WTC11 (cell line): ENCODE data around the gene NHERF1. TPM values are rescaled to one million over a fixed set of nuclear protein-coding genes. Genes with fewer than 3 reads are reported as not detected.
A peak's percentile ranks its signal among the peaks of the same experiment; 100 is the strongest.

Experiments
- ATAC-seq: fragments of 200-7000 bp; cut with Tn5 transposase; 2 replicates; pipeline ENCODE4 v1.10.0; 2021; ENCODE audit warnings: mild to moderate bottlenecking, moderate library complexity
- CTCF ChIA-PET: fragments of 300-600 bp; sonication (Branson Sonifier 250); formaldehyde crosslinking; loops from one replicate; lab custom pipeline; 2021; ENCODE audit warnings: antibody characterized with exemption; lab: Charles Lee
- POLR2A ChIA-PET: fragments of 350-600 bp; sonication (Branson Sonifier 250); formaldehyde crosslinking; loops from one replicate; lab custom pipeline; 2021; ENCODE audit warnings: antibody characterized with exemption; lab: Charles Lee
- DNase-seq: peaks from one replicate; pipeline ENCODE4 v3.0.0; 2021; ENCODE audit warnings: low spot score
- H3K27ac Mint-ChIP-seq: 2 replicates; pipeline ENCODE4 v1.8.0; 2021; ENCODE audit warnings: mixed read lengths
- H3K27me3 Mint-ChIP-seq: 2 replicates; pipeline ENCODE4 v1.8.0; 2021; ENCODE audit warnings: low read depth, mild to moderate bottlenecking, moderate library complexity, mixed read lengths
- H3K36me3 Mint-ChIP-seq: 2 replicates; pipeline ENCODE4 v1.8.0; 2021; ENCODE audit warnings: mixed read lengths
- H3K4me1 Mint-ChIP-seq: 2 replicates; pipeline ENCODE4 v1.8.0; 2022; ENCODE audit warnings: mixed read lengths
- H3K4me3 Mint-ChIP-seq: 2 replicates; pipeline ENCODE4 v1.8.0; 2021; ENCODE audit warnings: mild to moderate bottlenecking, moderate library complexity, mixed read lengths
- H3K9me3 Mint-ChIP-seq: 2 replicates; pipeline ENCODE4 v1.8.0; 2021; ENCODE audit warnings: mixed read lengths
- CBFB ChIP-seq: sonication (generic); formaldehyde crosslinking; IDR thresholded peaks from 2 replicates; pipeline ENCODE4 v1.8.1; 2022; ENCODE audit warnings: mild to moderate bottlenecking, low read depth, missing genetic modification reagents
- CREB1 ChIP-seq: sonication (generic); formaldehyde crosslinking; IDR thresholded peaks from 2 replicates; pipeline ENCODE4 v1.8.0; 2023; ENCODE audit warnings: mild to moderate bottlenecking, missing genetic modification reagents
- ELF4 ChIP-seq: sonication (generic); formaldehyde crosslinking; IDR thresholded peaks from 2 replicates; pipeline ENCODE4 v1.8.1; 2022; ENCODE audit warnings: low read depth, mild to moderate bottlenecking, moderate library complexity, missing genetic modification reagents
- FOXP1 ChIP-seq: sonication (generic); formaldehyde crosslinking; IDR thresholded peaks from 2 replicates; pipeline ENCODE4 v1.8.0; 2022; ENCODE audit warnings: missing genetic modification reagents, mild to moderate bottlenecking, moderate library complexity, borderline replicate concordance
- GABPB1 ChIP-seq: sonication (generic); formaldehyde crosslinking; IDR thresholded peaks from 2 replicates; pipeline ENCODE4 v1.8.1; 2023; ENCODE audit warnings: mild to moderate bottlenecking, missing genetic modification reagents
- KAT7 ChIP-seq: sonication (generic); formaldehyde crosslinking; IDR thresholded peaks from 2 replicates; pipeline ENCODE4 v1.8.1; 2023; ENCODE audit warnings: missing genetic modification reagents, mild to moderate bottlenecking, borderline replicate concordance
- NFYB ChIP-seq: sonication (generic); formaldehyde crosslinking; conservative IDR thresholded peaks from 2 replicates; pipeline ENCODE4 v1.8.0; 2022; ENCODE audit warnings: low read depth, missing genetic modification reagents
- NR1H2 ChIP-seq: sonication (generic); formaldehyde crosslinking; IDR thresholded peaks from 2 replicates; pipeline ENCODE4 v1.9.0; 2021; ENCODE audit warnings: mild to moderate bottlenecking, moderate library complexity, missing genetic modification reagents
- ZNF219 ChIP-seq: sonication (generic); formaldehyde crosslinking; IDR thresholded peaks from 2 replicates; pipeline ENCODE4 v1.8.0; 2023; ENCODE audit warnings: missing genetic modification reagents, mild to moderate bottlenecking, borderline replicate concordance
- ZNF232 ChIP-seq: sonication (generic); formaldehyde crosslinking; IDR thresholded peaks from 2 replicates; pipeline ENCODE4 v1.8.0; 2022; ENCODE audit warnings: mild to moderate bottlenecking, missing genetic modification reagents
- ZNF317 ChIP-seq: sonication (generic); formaldehyde crosslinking; IDR thresholded peaks from 2 replicates; pipeline ENCODE4 v1.8.1; 2023; ENCODE audit warnings: low read depth, mild to moderate bottlenecking, moderate library complexity, missing genetic modification reagents, borderline replicate concordance
- ZNF416 ChIP-seq: fragments of 250-450 bp; sonication (Bioruptor Pico); IDR thresholded peaks from 2 replicates; pipeline ENCODE4 v1.9.0; 2021; ENCODE audit warnings: mild to moderate bottlenecking, inconsistent platforms
- total RNA-seq: library from RNA; stranded (reverse); gene quantifications from 3 replicates; pipeline ENCODE4 v1.2.3, GENCODE V29; 2021
- TF ChIP-seq, protein P1 (sequence below): sonication (generic); formaldehyde crosslinking; IDR thresholded peaks from 2 replicates; pipeline ENCODE4 v1.8.1; 2022; ENCODE audit warnings: mild to moderate bottlenecking, missing genetic modification reagents, moderate library complexity, borderline replicate concordance
- TF ChIP-seq, protein P2 (sequence below): sonication (generic); formaldehyde crosslinking; IDR thresholded peaks from 2 replicates; pipeline ENCODE4 v1.8.1; 2023; ENCODE audit warnings: mild to moderate bottlenecking, missing genetic modification reagents
- TF ChIP-seq, protein P3 (sequence below): sonication (generic); formaldehyde crosslinking; conservative IDR thresholded peaks from 2 replicates; pipeline ENCODE4 v1.8.1; 2023; ENCODE audit warnings: mild to moderate bottlenecking, low read depth, missing genetic modification reagents, moderate library complexity
- TF ChIP-seq, protein P4 (sequence below): sonication (generic); formaldehyde crosslinking; IDR thresholded peaks from 2 replicates; pipeline ENCODE4 v1.8.0; 2022; ENCODE audit warnings: mild to moderate bottlenecking, missing genetic modification reagents
- TF ChIP-seq, protein P5 (sequence below): sonication (generic); formaldehyde crosslinking; IDR thresholded peaks from 2 replicates; pipeline ENCODE4 v1.8.1; 2023; ENCODE audit warnings: mild to moderate bottlenecking, moderate library complexity, missing genetic modification reagents

NHERF1 gene
- total RNA-seq, 1 experiment from 2014 or later = 111 TPM

DNA sequence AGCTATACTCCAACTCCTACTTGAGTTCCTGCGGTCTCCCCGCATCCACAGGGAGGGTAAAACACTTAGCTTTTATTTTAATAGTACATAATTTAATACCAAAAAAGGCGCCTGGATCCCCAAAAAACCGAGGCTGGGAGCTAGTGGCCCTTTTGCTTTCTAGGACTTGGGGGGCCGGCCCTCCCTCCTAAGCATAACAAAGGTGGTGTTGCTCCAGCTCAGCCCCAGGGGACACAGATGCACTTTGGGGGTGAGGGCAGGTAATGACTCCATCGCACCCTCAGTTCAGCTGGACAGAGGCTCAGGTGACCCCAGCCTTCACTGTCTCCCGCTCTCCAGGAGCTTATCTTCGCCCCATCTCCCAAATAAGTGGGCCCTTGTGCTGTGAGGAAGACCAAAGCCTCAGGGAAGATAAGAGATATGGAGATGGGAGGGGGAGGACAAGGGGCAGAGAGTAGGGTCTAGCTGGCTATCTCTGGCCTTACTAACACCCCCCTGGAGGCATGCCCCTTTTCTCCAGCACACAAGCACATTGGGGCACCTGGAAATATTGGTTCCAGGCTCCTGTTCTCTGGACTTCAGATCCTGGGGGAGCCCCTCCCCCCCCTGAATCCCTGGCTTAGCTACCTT is 2.8 kb upstream of the NHERF1 start (continued):
- TF ChIP-seq, protein P1, sequence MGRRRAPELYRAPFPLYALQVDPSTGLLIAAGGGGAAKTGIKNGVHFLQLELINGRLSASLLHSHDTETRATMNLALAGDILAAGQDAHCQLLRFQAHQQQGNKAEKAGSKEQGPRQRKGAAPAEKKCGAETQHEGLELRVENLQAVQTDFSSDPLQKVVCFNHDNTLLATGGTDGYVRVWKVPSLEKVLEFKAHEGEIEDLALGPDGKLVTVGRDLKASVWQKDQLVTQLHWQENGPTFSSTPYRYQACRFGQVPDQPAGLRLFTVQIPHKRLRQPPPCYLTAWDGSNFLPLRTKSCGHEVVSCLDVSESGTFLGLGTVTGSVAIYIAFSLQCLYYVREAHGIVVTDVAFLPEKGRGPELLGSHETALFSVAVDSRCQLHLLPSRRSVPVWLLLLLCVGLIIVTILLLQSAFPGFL (CRISPR knock-in tag) = no peak
- TF ChIP-seq, protein P2, sequence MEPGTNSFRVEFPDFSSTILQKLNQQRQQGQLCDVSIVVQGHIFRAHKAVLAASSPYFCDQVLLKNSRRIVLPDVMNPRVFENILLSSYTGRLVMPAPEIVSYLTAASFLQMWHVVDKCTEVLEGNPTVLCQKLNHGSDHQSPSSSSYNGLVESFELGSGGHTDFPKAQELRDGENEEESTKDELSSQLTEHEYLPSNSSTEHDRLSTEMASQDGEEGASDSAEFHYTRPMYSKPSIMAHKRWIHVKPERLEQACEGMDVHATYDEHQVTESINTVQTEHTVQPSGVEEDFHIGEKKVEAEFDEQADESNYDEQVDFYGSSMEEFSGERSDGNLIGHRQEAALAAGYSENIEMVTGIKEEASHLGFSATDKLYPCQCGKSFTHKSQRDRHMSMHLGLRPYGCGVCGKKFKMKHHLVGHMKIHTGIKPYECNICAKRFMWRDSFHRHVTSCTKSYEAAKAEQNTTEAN (CRISPR knock-in tag) = no peak
- TF ChIP-seq ZNF317 (CRISPR knock-in tag) (no peak), NR1H2 (CRISPR knock-in tag) (no peak)

DNA sequence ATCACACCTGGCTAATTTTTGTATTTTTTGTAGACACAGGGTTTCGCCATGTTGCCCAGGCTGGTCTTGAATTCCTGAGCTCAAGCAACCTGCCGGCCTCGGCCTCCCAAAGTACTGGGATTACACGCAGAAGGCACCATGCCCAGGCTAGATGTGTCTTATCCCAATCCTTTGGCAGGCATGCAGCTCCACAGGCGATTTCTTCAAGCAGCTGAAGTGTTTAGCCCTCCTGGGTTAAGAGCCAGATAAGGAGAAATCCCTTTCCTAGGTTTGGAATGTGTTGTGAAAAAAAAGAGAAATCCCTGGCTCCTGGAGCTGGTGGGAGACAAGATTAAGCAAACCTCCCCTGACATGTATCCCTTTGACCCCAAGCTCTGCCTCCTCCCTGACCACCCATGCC is 2.1 kb upstream of the NHERF1 start:
- no peak for DNase-seq
- POLR2A ChIA-PET = interaction anchor here (1.4 to 3.0 kb wide), 4 partner anchors 10 to 29 kb away, joined by 4 to 14 read pairs (median 8); partner anchors contain the start of gene NAT9

DNA sequence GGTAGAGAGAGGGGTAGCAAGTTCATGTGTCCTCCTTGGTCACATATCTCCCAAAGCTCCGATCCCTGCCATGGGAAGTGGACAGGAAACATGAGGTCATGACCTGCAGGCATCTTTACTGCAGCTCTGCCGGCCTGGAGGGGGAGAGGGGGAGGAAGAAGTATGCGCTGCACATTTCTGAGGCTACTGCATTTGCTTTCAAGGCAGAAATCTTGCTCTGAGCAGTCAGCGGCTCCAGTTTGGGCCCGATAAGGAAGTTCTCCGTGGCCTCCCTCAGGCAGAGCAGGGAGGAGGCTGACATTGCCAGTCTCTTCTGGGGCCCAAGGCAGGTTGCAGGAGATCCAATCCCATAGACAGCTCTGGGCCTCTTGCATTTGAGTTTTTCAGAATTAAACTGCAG is 1.5 kb upstream of the NHERF1 start:
- Mint-ChIP-seq H3K4me3 (peak overlapping the region; percentile 2; the same call in 1 of the 2 replicates), H3K27ac (peak overlapping the region; percentile 84), H3K27me3 (peaks cover 3% of the 10 kb centered on the region; the same call in 1 of the 2 replicates), H3K9me3 (peaks cover 7% of the 10 kb centered on the region; the same call in 1 of the 2 replicates), H3K4me1 (peaks cover 61% of the 10 kb centered on the region), H3K36me3 (peaks cover 3% of the 10 kb centered on the region; the same call in 1 of the 2 replicates)
- no peak for TF ChIP-seq ZNF416 (CRISPR knock-in tag)
- TF ChIP-seq, protein P3, sequence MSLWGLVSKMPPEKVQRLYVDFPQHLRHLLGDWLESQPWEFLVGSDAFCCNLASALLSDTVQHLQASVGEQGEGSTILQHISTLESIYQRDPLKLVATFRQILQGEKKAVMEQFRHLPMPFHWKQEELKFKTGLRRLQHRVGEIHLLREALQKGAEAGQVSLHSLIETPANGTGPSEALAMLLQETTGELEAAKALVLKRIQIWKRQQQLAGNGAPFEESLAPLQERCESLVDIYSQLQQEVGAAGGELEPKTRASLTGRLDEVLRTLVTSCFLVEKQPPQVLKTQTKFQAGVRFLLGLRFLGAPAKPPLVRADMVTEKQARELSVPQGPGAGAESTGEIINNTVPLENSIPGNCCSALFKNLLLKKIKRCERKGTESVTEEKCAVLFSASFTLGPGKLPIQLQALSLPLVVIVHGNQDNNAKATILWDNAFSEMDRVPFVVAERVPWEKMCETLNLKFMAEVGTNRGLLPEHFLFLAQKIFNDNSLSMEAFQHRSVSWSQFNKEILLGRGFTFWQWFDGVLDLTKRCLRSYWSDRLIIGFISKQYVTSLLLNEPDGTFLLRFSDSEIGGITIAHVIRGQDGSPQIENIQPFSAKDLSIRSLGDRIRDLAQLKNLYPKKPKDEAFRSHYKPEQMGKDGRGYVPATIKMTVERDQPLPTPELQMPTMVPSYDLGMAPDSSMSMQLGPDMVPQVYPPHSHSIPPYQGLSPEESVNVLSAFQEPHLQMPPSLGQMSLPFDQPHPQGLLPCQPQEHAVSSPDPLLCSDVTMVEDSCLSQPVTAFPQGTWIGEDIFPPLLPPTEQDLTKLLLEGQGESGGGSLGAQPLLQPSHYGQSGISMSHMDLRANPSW (CRISPR knock-in tag) = no peak
- TF ChIP-seq ZNF219 = no peak
- no peak for TF ChIP-seq ZNF232 (CRISPR knock-in tag)
- no peak for TF ChIP-seq CREB1 (CRISPR knock-in tag)
- TF ChIP-seq, protein P4, sequence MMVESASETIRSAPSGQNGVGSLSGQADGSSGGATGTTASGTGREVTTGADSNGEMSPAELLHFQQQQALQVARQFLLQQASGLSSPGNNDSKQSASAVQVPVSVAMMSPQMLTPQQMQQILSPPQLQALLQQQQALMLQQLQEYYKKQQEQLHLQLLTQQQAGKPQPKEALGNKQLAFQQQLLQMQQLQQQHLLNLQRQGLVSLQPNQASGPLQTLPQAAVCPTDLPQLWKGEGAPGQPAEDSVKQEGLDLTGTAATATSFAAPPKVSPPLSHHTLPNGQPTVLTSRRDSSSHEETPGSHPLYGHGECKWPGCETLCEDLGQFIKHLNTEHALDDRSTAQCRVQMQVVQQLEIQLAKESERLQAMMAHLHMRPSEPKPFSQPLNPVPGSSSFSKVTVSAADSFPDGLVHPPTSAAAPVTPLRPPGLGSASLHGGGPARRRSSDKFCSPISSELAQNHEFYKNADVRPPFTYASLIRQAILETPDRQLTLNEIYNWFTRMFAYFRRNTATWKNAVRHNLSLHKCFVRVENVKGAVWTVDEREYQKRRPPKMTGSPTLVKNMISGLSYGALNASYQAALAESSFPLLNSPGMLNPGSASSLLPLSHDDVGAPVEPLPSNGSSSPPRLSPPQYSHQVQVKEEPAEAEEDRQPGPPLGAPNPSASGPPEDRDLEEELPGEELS (CRISPR knock-in tag) = no peak
- DNase-seq (no peak), ATAC-seq (no peak)
- CTCF ChIA-PET = interaction anchor here (0.6 to 4.5 kb wide), 16 partner anchors 10 to 668 kb away, joined by 3 to 262 read pairs (median 12); partner anchors contain the start of genes GRIN2C, NAT9 and RAB37
- POLR2A ChIA-PET = interaction anchor here (1.4 to 3.0 kb wide), 4 partner anchors 11 to 126 kb away, joined by 3 to 14 read pairs (median 8); partner anchors contain the start of genes FDXR and NAT9

More for the DNA sequence above, 2.1 kb upstream of the NHERF1 start:
- Mint-ChIP-seq H3K36me3 (peaks cover 3% of the 10 kb centered on the region; the same call in 1 of the 2 replicates), H3K27ac (peak overlapping the region; percentile 84), H3K4me3 (peak overlapping the region; percentile 2; the same call in 1 of the 2 replicates), H3K9me3 (peaks cover 7% of the 10 kb centered on the region; the same call in 1 of the 2 replicates), H3K27me3 (peaks cover 3% of the 10 kb centered on the region; the same call in 1 of the 2 replicates), H3K4me1 (peaks cover 62% of the 10 kb centered on the region)
- no peak for TF ChIP-seq CBFB (CRISPR knock-in tag)
- TF ChIP-seq ELF4 (CRISPR knock-in tag) = no peak
- TF ChIP-seq, protein P5, sequence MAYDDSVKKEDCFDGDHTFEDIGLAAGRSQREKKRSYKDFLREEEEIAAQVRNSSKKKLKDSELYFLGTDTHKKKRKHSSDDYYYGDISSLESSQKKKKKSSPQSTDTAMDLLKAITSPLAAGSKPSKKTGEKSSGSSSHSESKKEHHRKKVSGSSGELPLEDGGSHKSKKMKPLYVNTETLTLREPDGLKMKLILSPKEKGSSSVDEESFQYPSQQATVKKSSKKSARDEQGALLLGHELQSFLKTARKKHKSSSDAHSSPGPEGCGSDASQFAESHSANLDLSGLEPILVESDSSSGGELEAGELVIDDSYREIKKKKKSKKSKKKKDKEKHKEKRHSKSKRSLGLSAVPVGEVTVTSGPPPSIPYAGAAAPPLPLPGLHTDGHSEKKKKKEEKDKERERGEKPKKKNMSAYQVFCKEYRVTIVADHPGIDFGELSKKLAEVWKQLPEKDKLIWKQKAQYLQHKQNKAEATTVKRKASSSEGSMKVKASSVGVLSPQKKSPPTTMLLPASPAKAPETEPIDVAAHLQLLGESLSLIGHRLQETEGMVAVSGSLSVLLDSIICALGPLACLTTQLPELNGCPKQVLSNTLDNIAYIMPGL (CRISPR knock-in tag) = no peak
- TF ChIP-seq FOXP1 = no peak
- TF ChIP-seq KAT7 (CRISPR knock-in tag) = no peak
- no peak for TF ChIP-seq GABPB1
- TF ChIP-seq, protein P1 (CRISPR knock-in tag) = no peak
- no peak for TF ChIP-seq NFYB (CRISPR knock-in tag)
- no peak for ATAC-seq
- CTCF ChIA-PET = interaction anchor here (0.6 to 4.5 kb wide), 21 partner anchors 9 to 638 kb away, joined by 3 to 262 read pairs (median 11); partner anchors contain the start of genes GRIN2C, NAT9, RAB37 and USH1G
